Amygdala (tissue), 56 donors: ENCODE results near the gene TRIO.
"Not testable (repeated sequence)": the region's sequence is repeated elsewhere in the genome, so short reads cannot be mapped to it uniquely, and the experiment has no call there.

Source experiments
- DNase-seq, 56 donors: peaks; one replicate each; lab custom pipeline; 2025; lab: John Stamatoyannopoulos, UW

Gene TRIO

DNA sequence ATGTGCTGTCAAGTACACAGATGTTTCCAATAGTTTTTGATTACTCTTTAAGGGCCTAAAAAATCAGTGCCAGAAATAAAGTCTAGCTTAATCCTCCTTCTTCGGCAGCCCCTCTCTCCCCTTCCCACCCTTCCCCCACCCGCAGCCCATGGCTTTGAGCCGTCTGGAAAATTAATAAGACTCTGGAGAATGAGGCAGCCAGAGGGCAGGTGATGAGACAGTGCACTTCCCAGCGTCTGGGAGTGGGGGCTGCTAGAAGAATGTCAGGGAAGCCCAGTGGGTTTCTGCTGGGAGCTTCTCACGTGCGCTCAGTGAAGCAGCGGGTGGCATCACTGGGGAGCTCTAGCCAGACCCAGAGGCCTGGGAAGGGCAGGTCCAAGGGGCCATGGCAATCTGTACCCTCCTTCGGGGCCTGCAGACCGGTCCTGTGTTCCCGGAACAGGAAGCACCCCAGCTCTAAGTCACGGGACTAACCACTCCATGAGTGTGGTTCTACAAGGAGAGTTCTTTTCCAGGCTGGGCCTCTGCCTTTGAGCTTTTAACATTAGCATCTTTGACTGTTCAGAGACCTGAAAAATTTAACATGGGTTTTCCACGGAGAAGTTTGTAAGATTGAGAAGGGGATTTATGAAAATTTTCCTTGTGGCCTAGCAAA, 273.6 kb downstream of the TRIO start:
- DNase-seq, result no peak

DNA sequence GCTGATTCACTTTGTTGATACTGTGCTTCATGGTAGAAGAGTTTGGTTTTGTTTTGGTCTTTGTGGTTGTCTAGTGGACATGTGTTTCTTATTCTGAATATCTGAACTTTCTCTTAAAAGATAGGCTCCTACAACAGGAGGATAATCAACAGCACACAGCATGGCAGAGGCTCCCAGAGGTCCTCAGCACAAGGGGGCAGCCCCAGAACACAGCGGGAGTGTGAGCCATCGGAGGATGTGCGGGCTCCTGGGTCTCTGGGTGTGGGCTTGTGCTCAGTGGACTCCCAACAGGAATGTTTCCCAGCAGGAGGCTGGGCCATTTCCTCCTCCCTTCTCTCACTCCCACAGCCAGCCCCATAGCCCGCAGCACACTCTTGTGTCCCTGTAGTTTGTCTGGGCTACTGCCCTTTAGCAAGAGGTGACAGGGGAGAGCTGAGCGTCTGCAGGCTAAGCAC, 274.2 kb downstream of the TRIO start:
- DNase-seq, result no peak

DNA sequence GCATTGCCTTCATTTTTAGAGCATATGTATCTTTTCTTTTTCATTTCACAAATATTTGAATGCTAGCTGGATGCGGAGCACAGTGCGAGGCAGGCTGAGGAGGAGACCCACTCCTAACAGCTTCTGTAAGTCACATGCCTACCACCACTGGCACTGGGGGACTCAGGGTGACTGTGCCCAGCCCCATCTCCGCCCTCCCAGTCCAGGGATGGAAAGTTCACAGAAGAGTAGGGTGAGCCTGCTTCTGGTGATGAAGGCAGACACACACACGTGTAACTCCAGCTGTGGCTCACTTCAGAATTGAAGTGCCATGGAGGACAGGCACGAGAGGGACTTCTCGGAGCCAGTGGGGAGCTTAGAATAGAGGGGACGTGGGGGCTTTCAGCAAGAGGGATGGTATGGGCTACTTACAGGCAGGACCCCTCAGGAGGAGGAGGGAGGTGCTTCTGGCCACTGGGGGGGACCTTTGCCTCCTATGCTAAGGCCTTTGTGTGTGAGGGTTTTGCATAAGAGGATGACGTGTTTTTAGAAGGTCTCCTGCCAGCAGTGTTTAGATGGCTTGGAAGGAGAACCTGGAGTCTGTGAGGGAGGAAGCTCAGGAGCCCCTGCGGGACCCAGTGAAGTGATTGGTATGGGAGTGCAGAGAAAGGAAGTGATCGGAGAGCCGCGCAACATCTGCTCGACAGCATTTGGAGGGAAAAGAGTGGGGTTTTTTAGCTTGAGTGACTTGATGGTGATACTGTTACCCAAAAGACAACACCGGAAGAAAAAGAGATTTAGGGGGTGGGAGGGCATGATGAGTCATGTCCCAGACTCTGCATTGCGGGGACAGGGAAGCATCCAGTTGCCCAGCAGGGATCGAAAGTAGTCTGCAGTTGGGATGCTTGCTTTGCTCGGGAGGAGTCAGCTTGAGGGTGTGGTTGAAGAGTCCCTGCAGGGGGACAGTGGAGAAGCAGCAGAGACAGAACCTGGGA, 274.9 kb downstream of the TRIO start:
- no peak for DNase-seq

DNA sequence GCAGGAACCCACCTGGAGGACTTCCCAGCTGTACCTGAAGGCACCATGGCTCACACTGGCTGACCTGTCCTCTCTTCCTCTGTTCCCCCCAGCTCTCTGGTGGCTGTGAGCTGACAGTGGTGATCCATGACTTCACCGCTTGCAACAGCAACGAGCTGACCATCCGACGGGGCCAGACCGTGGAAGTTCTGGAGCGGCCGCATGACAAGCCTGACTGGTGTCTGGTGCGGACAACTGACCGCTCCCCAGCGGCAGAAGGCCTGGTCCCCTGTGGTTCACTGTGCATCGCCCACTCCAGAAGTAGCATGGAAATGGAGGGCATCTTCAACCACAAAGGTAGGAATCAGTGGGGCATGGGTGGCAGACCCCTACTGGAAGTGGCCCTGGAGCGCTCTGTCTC, 276.5 kb downstream of the TRIO start:
- no peak for DNase-seq

DNA sequence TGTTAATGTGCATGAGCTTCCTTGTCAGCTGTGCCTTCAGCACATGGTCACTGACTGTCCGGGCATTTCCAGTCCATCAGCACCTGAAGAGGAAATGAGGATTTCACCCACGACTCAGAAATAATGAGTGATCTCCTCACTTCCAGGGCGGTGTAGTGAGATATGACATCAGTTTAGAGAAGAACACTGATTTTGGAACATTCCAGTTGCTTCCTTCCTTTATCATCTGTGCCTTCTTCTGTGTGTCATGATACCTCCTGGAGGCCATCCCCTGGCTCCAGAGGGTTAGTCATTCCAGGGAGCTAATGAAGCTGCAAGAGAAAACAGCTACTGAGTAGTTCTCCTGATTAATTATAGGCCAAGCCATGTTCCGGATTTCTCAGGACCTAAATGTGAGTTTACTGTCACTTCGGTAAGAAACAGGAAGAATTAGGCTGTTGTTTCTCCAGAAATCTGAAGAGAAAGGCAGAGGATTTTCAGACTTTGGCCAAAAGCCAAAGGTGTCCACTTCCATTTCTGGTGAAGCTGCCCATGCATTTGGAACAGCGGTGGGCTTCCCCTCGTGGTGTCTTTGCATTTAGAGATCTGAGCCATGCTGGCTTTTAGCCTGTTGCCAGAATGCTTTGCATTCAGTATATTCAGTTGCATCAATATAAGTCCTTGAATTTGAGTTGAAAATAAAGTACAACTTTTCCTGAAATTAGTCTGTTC, 277.1 kb downstream of the TRIO start:
- no peak for DNase-seq

DNA sequence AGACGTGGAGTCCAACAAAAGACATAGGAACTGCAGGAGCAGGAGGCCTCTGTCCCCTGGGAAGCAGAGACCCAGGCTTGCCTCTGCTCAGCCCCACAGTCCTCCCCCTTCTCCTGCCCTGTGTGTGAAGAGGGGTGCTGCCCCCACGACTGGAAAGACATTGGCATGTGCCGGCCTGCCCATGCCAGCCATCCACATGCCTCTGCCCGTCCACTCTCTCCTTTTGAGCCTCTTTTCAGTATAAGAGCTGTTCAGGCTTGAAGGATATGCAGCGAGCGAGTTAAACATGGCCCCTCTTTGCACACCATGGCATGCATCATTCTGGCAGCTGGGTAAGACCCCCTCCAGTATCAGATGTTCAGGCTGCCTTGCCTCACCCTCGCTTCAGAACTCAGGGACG, 278.7 kb downstream of the TRIO start:
- DNase-seq, result no peak

DNA sequence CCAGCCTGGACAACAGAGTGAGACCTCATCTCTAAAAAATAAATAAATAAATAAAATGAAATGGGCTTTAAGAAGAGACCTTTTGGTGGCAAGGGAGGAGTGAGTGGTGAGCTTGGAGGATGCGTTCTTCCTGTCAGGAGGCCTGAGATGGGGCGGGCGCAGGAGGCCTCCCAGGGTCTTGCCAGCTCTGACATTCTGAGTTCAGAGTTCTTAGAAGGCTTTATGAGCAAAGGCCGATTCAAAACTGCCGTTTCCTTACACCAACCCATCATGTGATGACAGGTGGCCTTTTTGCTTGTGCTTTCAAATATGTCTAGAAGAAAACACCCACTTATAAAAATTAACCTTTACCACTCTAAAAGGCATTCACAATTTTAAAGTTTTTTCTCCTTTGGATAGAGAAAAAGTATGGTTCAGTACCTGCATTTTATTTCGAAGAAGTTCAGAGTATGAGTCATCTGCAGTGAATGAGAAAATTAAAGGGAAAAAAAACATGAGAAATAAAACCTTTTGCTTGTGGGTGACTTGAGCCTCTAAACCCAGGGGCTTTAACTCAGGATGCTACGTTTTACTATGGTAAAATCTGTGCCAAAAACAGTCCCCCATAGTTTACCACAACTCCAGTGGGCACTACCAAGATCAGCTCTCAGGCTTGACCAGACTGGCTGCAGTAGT, 281.0 kb downstream of the TRIO start:
- no peak for DNase-seq

DNA sequence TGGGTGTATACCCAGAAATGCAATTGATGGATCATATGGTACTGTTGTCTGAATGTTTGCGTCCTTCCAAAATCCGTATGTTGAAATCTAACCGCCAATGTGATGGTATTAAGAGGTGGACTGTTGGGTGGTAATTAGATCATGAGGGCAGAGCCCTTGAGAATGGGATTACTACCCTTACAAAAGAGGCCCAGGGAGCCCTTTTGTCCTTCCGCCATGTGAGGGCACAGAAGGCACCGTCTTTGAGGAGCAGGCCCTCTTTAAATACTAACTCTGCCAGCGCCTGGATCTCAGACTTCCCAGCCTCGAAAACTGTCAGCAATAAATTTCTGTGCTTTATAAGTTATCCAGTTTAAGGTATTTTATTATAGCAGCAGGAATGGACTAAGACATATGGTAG, 282.4 kb downstream of the TRIO start:
- DNase-seq, result no peak

DNA sequence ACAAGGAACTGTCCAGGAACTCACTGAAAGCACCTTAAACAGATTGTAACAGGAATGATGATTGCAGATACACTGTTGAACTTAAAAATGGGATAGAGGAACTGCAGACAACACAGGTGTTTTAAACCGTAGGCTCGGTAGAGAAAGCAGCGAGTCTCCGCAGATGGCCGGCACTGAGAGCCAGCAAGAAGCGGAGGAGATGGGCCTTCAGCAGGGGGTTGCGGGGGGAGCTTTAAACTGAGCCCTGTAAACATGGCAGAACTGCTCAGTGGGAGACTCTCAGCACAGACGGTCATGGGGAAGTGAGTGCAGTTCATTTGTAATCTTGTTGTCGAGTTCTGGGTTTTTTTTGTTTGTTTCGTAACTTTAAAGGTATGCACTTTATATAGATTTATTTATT, 283.4 kb downstream of the TRIO start:
- DNase-seq, result no peak

DNA sequence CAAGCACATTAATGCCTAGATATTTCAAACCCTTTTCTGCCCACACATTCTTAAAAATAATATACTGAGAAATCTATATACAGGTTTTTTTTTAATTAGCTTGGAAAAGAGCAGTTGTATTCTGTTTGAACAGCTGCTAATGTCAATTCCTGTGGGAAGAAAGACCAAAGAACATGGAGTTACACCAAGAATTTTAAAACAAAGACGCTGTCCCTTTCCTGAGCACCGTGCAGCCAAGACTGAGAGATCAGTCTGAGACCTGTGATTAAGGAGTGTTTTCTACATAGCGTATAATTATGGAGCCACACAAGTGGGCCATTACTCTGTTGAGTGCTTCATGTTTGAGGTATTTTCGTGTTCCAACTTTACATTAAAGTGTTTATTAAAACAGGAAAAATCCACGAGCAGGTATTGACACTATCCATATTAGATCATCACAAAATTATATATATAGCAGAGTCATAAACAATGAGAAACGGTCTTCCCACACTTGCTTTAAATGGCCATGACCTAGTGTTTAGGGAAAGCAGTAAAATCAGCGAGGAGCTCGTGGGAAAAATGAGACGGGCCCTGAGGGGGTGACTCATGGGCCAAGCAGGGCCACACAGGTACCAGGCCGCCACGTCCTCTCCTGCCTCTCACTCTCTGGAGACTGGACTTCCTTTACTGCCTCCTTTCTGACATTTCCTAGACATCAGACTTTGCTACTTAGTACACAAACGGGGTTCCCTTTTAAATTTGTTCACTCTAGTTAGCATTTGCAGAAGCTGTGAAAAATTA, 285.4 kb downstream of the TRIO start:
- DNase-seq, result no peak

DNA sequence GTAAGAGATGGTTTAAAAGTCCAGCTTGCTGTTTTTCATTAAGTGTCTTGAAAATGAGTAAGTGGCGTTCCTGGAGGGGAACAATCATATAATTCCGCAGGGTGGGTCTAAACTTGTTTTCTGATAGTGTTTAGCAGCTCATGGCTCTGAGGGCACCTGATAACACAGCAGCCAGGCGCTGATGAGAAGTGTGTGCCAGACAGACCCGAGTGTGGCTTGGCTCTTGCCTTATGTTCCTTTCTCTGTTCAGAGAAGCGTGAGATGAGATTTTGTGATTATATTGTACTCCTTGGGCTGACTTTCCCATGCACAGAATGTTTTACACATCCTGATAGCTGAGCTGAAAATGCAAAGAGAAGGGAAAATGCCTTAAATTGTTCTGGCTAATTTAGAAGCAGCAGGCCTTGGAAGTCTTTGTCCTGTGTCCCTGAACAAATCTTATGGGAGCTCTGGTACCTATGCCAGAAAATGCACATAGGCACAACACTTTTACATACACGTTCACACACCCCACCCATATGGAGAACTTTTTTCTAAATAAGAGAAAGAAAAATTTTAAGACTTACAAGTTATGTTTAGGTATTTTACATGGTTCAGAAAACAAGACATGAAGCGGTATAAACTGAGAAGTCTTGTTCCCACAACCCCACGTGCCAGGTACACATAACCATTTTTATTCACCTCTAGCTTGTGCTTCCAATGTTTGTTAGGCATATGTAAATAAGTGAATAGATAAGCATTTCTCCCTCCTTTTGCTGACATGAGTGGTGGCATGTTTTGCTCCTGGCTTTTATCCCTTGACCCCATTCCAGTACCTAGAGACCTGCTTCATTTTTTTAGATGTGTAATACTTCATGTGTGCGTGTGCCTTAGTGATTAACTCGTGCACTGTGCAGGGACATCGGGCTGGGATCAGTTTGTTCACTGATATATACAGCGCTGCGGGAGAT, 286.2 kb downstream of the TRIO start:
- no peak for DNase-seq

DNA sequence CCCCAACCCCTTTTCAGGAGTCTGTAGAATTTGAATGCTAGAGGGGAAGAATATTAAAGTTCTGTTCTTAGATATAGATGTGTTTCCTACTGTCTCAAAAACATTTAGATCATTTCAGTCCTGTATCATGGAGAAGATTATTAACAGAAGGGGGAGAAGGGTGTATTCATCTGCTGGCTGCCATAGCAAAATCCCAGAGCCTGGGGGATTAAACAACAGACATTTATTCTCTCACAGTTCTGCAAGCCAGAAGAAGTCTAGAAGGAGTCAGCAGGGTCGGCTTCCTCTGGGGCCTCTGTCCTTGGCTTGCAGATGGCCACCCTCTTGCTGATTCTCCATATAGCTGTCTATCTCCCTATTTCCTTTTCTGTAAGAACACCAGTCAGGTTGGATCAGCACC, 288.4 kb downstream of the TRIO start:
- DNase-seq, result no peak

DNA sequence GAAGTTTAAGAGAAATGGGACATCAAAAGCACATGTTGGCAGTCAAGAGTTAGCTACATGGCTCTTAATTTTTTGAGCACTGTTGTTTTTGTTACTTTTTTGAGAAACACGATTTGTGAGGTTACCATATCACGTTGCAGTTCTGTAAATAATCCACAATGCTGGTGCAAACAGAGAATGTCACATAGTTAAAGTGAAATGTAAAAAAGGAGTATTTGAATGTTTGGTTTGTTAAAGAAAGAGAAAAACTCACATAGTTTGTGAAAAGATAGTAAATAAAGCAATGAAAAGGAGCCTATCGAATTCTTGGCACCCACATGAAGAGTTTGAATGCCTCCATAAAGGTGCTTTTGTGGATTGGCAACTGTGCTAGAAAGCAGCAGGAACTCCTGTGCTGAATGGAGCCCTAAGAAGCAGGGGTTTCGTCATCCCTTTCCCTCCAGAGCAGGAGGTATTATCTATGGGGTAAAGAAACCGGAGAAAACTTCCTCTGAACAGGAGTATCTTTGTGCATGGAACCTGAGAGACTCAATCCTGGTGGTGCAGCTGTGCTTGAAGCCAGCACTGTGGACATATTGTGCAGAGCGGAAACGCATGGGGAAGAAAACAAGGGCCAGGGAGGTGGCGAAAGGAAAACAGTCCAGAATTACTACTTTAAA, 289.9 kb downstream of the TRIO start:
- no peak for DNase-seq

DNA sequence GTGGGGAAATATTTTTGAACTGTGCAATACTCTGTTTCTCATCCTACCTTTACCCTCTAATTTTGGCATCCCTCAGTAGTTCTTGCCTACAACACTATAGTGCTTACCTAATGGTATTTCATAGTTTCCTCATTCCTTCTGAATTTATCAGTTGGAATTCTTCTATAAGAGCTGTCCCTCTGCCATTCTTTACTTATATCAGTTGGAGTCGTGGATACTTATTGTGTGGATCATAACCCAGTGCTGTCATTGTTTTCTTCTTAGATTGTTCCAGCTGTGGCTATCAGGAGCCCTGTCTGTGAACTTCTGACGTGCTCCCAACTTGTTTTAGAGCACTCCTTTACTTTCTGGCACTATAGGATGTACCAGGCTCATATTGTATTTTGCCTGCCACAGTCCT, 292.3 kb downstream of the TRIO start:
- DNase-seq, result no peak

DNA sequence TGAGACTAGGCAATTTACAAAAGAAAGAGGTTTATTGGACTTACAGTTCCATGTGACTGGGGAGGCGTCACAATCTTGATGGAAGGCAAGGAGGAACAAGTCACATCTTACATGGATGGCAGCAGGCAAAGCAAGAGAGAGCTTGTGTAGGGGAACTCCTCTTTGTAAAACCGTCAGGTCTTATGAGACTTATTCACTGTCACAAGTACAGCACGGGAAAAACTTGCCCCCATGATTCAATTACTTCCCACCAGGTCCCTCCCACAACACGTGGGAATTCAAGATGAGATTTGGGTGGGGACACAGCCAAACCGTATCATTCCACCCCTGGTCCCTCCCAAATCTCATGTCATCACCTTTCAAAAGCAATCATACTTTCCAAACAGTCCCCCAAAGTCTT, 293.0 kb downstream of the TRIO start:
- DNase-seq, result not testable (repeated sequence)

DNA sequence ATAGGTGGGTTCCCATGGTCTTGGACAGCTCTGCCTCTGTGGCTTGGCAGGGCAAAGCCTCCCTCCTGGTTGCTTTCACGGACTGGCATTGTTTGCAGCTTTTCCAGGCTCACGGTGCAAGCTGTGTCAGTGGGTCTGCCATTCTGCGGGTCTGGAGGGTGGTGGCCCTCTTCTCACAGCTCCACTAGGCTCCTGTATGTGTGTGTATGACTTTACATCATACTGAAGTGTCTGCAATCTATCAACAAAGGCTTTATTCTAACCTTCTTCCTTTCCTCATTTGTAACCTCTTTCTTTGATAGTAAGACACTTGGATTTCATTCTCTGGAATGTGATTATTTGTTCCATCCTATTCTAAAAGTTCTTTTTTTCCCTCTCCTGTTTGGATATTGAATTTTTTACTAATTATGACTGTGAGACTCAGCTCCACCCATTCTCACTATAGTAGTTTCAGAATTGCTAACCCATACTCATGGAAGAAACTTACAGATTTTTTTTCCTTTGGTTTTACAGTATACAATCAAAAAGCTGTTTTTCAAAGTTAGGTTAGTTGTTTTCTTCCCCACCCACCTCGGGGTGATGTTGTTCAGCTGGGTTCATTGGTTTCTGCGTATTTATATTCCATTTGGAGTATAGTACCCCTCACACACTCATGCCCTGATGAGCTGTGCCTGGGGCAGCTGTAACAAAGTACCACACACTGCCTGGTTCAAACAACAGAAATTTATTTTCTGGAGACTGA, 293.8 kb downstream of the TRIO start:
- no peak for DNase-seq

DNA sequence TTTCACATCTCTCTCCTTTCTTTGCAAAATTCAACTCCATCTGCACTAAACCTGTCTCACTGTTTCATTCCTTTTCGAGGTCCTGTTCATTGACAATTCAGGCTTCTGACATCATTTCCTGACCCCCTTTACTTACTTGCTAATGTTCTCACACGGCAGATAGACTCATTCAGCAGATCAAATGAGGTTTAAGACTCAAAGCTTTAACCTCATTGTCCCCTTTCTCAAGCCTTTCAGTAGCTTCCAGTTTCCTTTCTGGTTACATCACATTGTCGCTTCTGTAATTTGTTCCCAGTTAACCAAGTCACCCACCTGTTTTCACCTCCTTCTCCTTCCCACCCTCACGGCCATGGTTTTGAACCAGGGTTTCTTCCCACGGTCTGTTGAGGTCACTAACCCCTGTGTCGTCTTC, 295.1 kb downstream of the TRIO start:
- DNase-seq, result no peak
